Activated naive CD8-positive, alpha-beta T cell treated with anti-CD3 and anti-CD28 coated beads, Interleukin-2, amount 50 U/mL, for 24 hours (primary cell): ENCODE results near the gene LRRFIP1.
"Not testable (repeated sequence)": the region's sequence is repeated elsewhere in the genome, so short reads cannot be mapped to it uniquely, and the experiment has no call there.

Source experiments
- ATAC-seq: fragments of 150-1000 bp; cut with Tn5 transposase; one replicate; pipeline ENCODE4 v1.10.0; 2021
- DNase-seq: peaks from one replicate; pipeline ENCODE4 v3.0.0; 2021
- H3K27ac Mint-ChIP-seq: one replicate; pipeline ENCODE4 v1.8.0; 2021; ENCODE audit warnings: mild to moderate bottlenecking, mixed read lengths
- H3K27me3 Mint-ChIP-seq: one replicate; pipeline ENCODE4 v1.8.0; 2021; ENCODE audit warnings: mixed read lengths
- H3K36me3 Mint-ChIP-seq: one replicate; pipeline ENCODE4 v1.8.0; 2021; ENCODE audit warnings: low read depth, mixed read lengths
- H3K4me1 Mint-ChIP-seq: one replicate; pipeline ENCODE4 v1.8.0; 2021; ENCODE audit warnings: mixed read lengths
- H3K4me3 Mint-ChIP-seq: one replicate; pipeline ENCODE4 v1.8.0; 2021; ENCODE audit warnings: mild to moderate bottlenecking, moderate library complexity, mixed read lengths
- H3K9me3 Mint-ChIP-seq: one replicate; pipeline ENCODE4 v1.8.0; 2021; ENCODE audit warnings: mixed read lengths

Gene LRRFIP1

DNA sequence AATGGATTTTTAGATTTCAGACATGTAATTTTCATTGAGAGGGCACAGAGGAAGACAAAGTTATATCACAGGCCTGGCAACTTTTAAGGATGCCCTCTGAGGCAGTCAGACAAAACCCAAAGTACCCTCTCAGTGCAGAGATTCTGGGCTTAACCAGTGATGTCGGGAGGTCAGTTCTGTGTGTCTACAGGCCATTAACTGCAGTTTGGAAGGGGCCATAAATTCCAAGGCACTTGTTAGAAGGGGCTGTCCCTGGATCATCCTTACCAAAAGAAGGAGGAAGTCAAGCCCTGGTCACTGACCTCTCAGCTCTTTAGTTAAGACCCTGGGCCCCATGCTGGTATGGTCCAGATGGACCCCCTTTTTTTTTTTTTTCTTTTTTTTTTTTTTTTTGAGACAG is 60.7 kb downstream of the LRRFIP1 start:
- Mint-ChIP-seq H3K27me3 (no peaks in the 10 kb centered on the region), H3K4me1 (peaks cover 53% of the 10 kb centered on the region), H3K9me3 (no peaks in the 10 kb centered on the region), H3K4me3 (peak overlapping the region; percentile 7), H3K27ac (peak overlapping the region; percentile 88), H3K36me3 (peaks cover 1% of the 10 kb centered on the region)
- ATAC-seq = no peak
- DNase-seq = no peak

DNA sequence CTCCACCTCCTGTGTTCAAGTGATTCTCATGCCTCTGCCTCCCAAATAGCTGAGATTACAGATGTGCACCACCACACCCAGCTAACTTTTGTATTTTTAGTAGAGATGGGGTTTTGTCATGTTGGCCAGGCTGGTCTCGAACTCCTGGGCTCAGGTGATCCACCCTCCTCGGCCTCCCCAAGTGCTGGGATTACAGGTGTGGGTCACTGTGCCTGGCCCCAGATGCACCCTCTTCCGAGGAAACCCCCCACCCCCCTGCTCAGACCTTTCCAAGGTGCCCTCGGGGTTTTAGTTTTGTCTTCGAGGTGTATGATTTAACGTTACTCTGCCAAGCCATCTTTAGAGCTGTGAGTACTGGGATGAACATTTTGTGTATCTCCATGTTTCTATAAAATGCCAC is 61.2 kb downstream of the LRRFIP1 start:
- H3K4me3 Mint-ChIP-seq = not testable (repeated sequence)

DNA sequence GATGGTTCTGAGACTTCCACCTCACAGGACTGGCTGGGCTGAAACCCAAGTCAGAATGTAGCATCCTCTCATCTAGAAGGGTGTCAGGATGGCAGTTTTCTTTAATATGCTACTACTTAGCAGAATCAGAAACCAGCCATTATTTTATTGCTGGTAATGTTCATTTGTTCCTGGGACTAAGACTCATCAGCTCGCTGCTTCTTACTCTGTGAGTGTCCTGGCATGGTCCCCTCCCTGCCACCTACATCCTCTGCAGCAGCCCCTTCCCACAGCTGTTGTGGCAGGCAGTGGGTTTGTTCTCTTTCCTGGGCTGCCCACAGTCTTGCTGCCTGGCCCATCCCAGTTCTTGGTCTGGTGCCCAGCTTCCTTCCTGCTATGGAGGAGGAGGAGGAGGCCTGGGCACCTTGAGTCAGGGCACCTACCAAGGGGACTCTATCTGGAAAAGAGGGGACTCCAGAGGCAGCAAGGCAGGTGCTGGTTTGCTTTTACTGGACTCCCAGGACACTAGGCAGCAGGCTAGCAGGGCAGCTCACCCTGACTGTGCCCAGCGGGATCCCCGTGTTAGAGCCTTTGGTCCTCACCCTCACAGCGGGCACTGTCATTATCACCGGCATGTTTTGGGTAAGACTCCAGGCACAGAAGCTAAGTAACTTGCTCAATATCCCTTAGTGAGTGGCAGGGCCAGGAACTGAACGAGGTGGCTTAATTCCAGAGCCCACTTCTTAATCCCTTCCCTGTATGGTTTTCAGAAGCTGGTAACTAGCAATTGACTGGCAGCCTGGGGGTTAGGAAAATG is 62.1 kb downstream of the LRRFIP1 start:
- ATAC-seq = no peak
- H3K27ac Mint-ChIP-seq = peak overlapping the region; percentile 73
- peak overlapping the region; percentile 76 for H3K4me3 Mint-ChIP-seq
- H3K27me3 Mint-ChIP-seq = no peaks in the 10 kb centered on the region
- H3K36me3 Mint-ChIP-seq = peaks cover 15% of the 10 kb centered on the region
- peaks cover 63% of the 10 kb centered on the region for H3K4me1 Mint-ChIP-seq
- DNase-seq = no peak
- H3K9me3 Mint-ChIP-seq = no peaks in the 10 kb centered on the region

More for the DNA sequence above, 61.2 kb downstream of the LRRFIP1 start:
- H3K9me3 Mint-ChIP-seq, ATAC-seq, H3K36me3 Mint-ChIP-seq, H3K27me3 Mint-ChIP-seq, DNase-seq: not testable (repeated sequence)
- H3K27ac Mint-ChIP-seq = peak overlapping the region; percentile 73
- peaks cover 57% of the 10 kb centered on the region for H3K4me1 Mint-ChIP-seq

DNA sequence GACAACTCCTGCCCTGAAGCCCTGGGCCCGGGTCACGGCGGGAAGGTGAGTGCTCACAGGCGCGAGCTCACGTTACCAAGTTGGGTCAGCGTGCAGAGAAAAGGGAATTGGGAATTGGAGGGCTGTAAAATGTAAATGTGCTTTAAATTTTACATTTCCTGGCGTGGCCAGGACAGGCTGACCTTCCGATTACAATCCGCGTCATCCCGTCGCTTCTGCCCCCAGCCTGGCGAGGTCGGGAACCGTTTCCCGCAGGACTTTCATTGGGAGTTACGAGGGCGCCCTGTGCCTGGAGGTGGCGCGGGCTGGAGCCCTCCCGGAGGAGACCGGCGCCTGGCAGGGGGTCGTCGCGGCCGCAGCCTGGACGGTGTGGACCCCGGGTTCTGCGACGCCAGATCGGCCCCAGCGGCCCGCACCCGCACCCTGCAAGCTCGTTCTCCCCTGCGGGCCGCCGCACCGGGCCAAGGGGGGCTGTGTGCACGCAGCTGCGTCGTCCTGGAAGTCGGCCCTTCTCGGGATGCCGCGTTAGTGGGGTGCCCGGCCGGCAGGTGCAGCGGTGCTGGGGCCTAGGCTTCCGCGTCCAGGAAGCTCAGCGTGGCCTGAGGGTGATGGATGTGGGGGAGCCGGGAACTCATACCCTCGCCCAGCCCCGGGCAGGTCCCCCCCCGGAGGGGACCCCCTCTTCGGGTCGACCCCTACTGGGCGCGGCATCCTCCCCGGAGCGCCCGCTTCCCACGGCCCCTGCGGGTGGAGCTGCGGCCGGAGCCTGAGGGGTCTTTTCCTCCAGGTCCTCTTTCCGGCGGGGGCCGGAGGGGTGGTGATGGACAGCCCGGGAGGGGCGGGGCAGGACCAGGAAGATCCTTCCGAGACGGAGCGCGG is 63.9 kb downstream of the LRRFIP1 start:
- Mint-ChIP-seq H3K36me3 (peaks cover 25% of the 10 kb centered on the region), H3K27ac (no peak overlapping the region), H3K4me3 (peak overlapping the region; percentile 76), H3K27me3 (no peaks in the 10 kb centered on the region), H3K9me3 (no peaks in the 10 kb centered on the region), H3K4me1 (peaks cover 72% of the 10 kb centered on the region)
- peak; percentile 50 for DNase-seq
- peak; percentile 29 for ATAC-seq

DNA sequence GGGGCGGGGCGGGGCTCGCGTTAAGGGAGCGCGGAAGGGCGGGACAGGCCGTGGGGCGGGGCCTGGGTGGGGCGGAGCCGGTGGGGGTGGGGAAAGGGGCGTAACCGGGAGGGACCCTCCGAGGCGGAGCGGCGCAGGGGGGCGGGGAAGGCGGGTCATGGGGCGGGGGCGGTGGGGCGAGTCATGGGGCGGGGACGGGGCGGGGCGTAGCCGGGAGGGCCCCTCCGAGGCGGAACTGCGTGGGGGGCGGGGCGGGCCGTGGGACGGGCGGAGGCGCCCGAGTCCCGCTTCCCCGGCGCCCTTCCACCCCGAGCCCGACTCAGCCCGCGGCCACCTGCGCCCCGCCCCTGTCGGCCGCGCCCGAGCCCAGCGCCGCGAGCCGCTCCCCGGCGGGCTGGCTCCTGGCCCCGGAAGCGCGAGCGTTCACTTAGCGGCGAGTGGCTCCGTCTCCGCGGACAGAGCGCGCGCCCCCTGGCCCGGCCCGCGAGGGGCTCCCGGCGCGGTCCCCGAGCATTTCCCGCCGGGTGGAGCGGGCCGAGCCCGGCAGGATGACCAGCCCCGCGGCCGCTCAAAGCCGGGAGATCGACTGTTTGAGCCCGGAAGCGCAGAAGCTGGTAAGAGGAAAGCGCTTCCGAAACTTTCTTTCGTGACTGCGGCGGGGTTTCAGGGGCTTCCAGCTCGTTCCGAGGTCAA is 64.7 kb downstream of the LRRFIP1 start:
- Mint-ChIP-seq H3K9me3 (no peaks in the 10 kb centered on the region), H3K27ac (peak overlapping the region; percentile 95), H3K4me3 (peak overlapping the region; percentile 93), H3K4me1 (peaks cover 72% of the 10 kb centered on the region), H3K27me3 (no peaks in the 10 kb centered on the region), H3K36me3 (peaks cover 26% of the 10 kb centered on the region)
- peak; percentile 66 for ATAC-seq
- DNase-seq = peak; percentile 97

DNA sequence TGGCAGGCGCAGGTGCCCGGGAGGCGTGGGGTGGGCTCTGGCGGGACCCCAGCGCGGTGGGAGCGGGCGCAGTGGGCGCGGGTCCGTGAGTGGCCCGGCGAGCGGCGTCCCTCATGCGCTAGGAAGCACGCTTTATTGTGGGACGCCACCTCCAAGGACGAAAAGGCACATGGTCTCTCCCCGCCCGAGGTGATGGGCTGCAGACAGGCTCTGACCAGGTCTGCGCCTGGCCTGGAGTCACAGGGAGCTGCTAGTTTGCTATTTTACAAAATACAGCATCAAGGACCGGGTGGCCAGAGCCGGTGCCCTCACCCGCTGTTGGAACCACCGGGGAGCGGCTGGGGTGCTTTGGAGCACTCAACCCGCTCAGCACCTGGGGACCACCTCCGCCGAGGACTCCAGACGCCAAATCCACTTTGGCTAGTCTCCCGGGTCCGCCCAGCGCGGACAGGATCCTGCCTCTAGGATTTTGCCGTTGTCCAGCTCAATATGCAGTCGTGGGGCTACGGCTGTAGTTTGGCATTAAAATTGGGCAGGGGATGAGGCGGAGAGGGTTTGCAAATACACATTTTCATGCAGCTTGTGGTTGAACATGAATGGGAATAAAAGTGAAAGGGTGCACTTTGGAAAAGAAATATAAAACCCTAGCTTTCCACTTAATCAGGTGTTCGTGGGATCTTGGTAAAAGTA is 65.4 kb downstream of the LRRFIP1 start:
- Mint-ChIP-seq H3K4me1 (peaks cover 72% of the 10 kb centered on the region), H3K4me3 (peak overlapping the region; percentile 93), H3K36me3 (peaks cover 27% of the 10 kb centered on the region), H3K9me3 (no peaks in the 10 kb centered on the region), H3K27me3 (no peaks in the 10 kb centered on the region), H3K27ac (peak overlapping the region; percentile 95)
- no peak for ATAC-seq
- DNase-seq = peak; percentile 49

DNA sequence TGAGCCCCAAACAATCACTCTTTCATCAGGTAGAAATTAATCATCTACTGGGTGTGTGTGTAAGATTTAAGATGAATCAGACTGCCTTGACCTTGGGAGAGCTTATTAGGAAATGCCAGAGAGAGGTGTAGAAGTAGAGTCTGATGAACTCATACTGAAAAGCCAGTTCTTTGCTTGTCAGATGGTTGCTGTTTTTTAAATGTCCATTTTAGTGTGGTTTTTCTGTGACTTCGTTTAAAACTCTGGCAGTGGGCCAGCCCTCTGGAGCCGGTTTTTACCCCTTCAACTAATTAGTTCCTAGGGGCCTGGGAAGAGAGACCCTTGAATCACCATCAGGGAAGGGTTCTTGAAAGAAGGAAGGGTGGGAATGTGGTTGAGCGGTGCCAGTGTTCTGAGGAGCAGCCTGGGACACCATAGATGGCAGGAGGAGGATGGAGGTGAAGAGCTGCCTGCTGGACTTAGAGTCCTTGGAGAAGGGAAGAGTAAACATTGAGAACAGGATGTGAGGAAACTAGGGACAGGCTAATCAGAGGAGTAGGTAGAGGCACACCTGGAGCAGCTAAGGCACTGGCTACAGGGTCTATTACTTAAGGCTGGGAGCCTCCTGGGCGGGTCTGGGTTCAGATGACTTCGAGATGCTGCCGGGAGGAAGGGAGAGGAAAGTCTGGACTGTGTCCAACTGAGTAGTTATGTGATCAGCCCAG is 66.1 kb downstream of the LRRFIP1 start:
- DNase-seq (no peak), ATAC-seq (peak; percentile 58)
- Mint-ChIP-seq H3K27ac (peak overlapping the region; percentile 95), H3K9me3 (no peaks in the 10 kb centered on the region), H3K4me3 (peak overlapping the region; percentile 93), H3K36me3 (peaks cover 27% of the 10 kb centered on the region), H3K27me3 (no peaks in the 10 kb centered on the region), H3K4me1 (peaks cover 73% of the 10 kb centered on the region)

DNA sequence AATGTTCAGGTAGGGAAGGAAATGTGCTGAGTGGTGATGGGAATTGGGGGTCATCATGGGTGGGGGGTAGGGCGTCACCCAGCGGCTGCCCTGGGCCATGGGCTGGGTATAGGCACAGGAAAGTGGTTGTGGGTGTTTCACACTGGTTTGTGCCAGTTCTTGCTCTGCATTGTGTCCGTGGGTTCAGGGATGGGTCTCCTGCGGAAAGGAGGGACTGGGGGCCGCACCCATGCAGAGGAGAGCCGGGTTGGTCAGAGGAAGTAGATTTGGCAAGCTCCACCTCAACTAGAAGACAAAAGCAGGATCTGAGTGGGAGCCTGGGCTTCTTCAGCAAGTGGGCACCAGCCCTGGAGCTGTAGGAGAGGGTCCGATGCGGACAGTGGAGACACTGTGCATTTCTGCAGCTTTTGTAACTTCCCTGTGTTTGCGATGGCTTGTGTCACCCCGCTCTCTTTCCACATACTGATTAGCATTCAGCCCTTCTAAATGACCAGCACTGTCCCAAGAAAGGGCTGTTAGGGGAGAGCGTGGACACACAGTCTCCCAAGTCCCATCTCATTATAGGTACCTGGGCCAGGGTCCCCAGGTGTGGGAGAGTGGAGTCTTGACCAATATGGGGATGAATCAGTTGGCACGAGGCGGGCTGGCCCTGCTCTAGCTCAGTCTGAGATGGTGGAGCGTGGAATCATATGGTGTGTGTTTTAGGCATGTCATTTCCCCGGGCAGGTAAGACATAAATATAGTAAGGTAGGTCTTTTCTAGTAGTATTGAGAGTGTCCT is 67.2 kb downstream of the LRRFIP1 start:
- peaks cover 32% of the 10 kb centered on the region for H3K36me3 Mint-ChIP-seq
- H3K27ac Mint-ChIP-seq = peak overlapping the region; percentile 95
- H3K4me1 Mint-ChIP-seq = peaks cover 71% of the 10 kb centered on the region
- H3K9me3 Mint-ChIP-seq = no peaks in the 10 kb centered on the region
- DNase-seq (peak; percentile 44), ATAC-seq (no peak)
- peak overlapping the region; percentile 93 for H3K4me3 Mint-ChIP-seq
- no peaks in the 10 kb centered on the region for H3K27me3 Mint-ChIP-seq

DNA sequence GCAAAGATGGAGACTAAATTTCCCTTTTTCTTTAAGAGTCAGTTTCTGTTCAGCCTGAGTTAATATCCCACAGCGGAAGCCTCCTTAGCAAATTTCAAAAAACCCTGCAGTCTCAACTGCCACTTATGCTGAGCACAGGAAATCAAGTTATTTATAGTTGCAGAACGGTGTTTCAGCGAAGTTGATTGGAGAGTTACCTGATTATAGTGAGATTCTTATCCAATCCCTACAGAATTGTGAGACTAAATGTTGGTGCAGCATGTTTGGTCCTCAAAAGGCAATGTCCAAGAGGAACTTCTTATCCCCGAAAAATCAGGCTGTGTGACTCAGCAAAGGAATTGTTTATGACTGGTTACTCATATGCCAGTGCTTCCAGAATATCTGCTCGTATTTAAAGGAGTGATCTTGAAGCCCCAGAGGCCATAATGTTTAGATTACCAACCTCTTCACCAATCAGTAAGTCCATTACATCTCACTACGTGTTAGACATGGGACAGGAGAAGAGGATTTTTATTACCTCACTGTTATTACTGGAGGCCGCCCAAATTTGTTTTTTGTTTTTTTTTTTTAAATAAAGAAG is 67.9 kb downstream of the LRRFIP1 start:
- peak overlapping the region; percentile 93 for H3K4me3 Mint-ChIP-seq
- H3K27me3 Mint-ChIP-seq = no peaks in the 10 kb centered on the region
- ATAC-seq = no peak
- peaks cover 32% of the 10 kb centered on the region for H3K36me3 Mint-ChIP-seq
- H3K27ac Mint-ChIP-seq = peak overlapping the region; percentile 95
- H3K9me3 Mint-ChIP-seq = no peaks in the 10 kb centered on the region
- peaks cover 71% of the 10 kb centered on the region for H3K4me1 Mint-ChIP-seq
- no peak for DNase-seq

DNA sequence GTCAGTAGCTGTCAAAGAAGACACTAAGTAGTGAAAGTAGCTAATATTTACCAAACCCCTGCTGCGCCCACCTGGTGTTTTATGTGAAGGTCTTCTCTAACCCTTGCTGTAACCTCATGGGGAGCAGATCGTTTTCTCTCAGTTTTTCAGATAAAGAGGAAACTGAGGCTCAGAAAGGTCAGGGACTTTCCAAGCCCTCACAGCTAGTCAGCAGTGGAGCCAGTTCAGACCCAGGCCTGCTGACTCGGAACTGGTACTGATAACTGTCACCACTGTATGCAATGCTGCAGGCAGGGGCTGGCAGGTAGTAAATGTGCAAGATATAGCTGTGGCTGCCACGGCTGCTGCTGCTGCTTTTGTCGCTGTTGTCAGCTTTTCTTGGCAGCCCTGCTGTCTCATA is 69.1 kb downstream of the LRRFIP1 start:
- Mint-ChIP-seq H3K27ac (peak overlapping the region; percentile 95), H3K4me1 (peaks cover 78% of the 10 kb centered on the region), H3K4me3 (peak overlapping the region; percentile 93), H3K36me3 (peaks cover 32% of the 10 kb centered on the region), H3K27me3 (no peaks in the 10 kb centered on the region), H3K9me3 (no peaks in the 10 kb centered on the region)
- ATAC-seq = no peak
- peak; percentile 47 for DNase-seq

DNA sequence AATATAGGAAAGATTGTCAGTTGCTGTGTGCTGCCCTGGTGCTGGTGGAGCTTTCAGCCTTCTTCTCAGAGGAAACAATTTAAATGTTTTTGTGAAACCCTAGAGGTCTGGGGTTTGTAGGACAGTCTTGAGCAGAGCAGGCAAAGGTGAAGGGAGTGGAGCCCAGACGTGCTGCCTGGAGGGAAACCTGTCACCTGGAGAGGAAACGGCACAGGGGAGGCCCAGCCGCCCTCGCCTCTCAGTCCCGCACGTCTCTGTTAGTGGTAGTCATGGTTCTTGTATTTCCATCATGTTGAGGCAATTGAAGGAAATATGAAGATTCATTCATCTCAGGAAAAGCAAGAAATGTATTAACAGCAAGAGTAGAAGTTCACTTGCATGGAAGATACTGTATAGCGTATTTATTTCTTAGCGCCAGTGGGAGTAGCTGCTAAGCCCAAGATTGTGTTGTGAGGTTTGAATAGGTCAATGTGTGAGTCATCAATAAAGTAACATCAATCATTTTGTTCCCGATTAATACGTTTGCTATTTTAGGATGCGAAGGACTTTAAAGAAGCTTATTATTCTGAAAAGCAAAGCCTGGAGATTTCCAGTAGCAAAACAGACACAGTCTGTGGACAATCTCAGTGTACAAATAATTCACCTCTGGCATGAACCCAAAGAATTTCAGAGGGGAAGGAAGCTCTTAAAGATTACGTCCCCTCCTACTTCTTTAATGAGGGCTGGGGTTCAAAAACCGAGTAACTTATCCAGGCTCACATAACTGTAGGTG is 70.4 kb downstream of the LRRFIP1 start:
- DNase-seq = peak; percentile 54
- peak; percentile 11 for ATAC-seq
- peak overlapping the region; percentile 93 for H3K4me3 Mint-ChIP-seq
- no peaks in the 10 kb centered on the region for H3K9me3 Mint-ChIP-seq
- H3K27ac Mint-ChIP-seq = peak overlapping the region; percentile 95
- no peaks in the 10 kb centered on the region for H3K27me3 Mint-ChIP-seq
- H3K36me3 Mint-ChIP-seq = peaks cover 34% of the 10 kb centered on the region
- H3K4me1 Mint-ChIP-seq = peaks cover 91% of the 10 kb centered on the region

DNA sequence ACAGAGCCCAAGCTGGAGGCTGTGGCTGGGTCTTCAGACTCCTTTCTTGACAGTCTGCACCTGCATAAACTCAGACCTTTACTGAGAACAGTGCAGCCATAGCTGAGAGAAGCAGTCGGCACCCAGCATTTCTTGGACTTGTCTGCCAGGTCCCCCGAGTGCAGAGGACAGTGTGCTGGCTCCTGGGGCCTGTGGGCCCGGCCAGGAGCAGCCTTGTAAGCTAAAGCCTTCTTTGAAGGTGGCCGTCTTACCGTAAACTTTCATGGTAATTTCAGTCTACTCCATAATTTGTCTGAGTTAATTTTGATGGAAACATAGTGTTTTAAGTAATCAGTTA is 70.9 kb downstream of the LRRFIP1 start:
- H3K27ac Mint-ChIP-seq = peak overlapping the region; percentile 95
- no peaks in the 10 kb centered on the region for H3K9me3 Mint-ChIP-seq
- no peaks in the 10 kb centered on the region for H3K27me3 Mint-ChIP-seq
- H3K36me3 Mint-ChIP-seq = peaks cover 32% of the 10 kb centered on the region
- H3K4me1 Mint-ChIP-seq = peaks cover 94% of the 10 kb centered on the region
- ATAC-seq (no peak), DNase-seq (no peak)
- peak overlapping the region; percentile 93 for H3K4me3 Mint-ChIP-seq
